NB4 (cell line): ENCODE results near the gene KIF13A.

ENCODE experiments used
- MYC ChIP-seq: IDR thresholded peaks from 2 replicates; pipeline ENCODE4 v1.6.1; 2011; ENCODE audit warnings: low read depth, low read length
- POLR2A ChIP-seq: IDR thresholded peaks from 2 replicates; pipeline ENCODE4 v1.6.1; 2011; ENCODE audit warnings: mild to moderate bottlenecking; ENCODE audit not compliant: insufficient read length; ENCODE audit errors: extremely low read depth
- TF ChIP-seq, protein P1 (sequence below): IDR thresholded peaks from one replicate; pipeline ENCODE4 v1.5.1; 2012; ENCODE audit warnings: low read depth, low read length

DNA sequence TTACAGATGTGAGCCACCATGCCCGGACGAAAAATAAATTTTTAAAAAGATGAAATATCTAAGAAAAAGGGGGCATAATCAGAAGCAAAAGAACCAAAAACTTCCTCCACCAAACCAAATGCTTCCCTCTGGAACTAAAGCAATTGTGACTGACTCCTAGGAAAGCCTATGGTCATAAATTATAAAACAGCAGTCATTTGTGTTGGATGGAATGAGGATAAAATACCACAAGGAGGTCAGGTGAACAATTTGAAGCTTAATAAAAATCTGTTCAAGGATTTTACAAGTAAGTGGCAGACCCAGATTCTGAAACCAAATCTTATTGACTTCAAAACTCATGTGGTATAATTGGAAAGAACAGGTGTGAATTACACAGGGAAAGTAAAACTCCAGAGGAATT lies 114.5 kb downstream of the KIF13A start:
- TF ChIP-seq, protein P1, sequence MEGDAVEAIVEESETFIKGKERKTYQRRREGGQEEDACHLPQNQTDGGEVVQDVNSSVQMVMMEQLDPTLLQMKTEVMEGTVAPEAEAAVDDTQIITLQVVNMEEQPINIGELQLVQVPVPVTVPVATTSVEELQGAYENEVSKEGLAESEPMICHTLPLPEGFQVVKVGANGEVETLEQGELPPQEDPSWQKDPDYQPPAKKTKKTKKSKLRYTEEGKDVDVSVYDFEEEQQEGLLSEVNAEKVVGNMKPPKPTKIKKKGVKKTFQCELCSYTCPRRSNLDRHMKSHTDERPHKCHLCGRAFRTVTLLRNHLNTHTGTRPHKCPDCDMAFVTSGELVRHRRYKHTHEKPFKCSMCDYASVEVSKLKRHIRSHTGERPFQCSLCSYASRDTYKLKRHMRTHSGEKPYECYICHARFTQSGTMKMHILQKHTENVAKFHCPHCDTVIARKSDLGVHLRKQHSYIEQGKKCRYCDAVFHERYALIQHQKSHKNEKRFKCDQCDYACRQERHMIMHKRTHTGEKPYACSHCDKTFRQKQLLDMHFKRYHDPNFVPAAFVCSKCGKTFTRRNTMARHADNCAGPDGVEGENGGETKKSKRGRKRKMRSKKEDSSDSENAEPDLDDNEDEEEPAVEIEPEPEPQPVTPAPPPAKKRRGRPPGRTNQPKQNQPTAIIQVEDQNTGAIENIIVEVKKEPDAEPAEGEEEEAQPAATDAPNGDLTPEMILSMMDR = no peak
- TF ChIP-seq MYC = no peak
- TF ChIP-seq POLR2A = no peak
